Activated CD4-positive, CD25-positive, alpha-beta regulatory T cell treated with anti-CD3 and anti-CD28 coated beads, Interleukin-2, amount 50 U/mL, for 24 hours (primary cell): Measurements from ENCODE around the gene SSTR5.
"Not testable (repeated sequence)": the region's sequence is repeated elsewhere in the genome, so short reads cannot be mapped to it uniquely, and the experiment has no call there.

ENCODE experiments used
- ATAC-seq, 2 donors: fragments of 150-1000 bp; cut with Tn5 transposase; one replicate each; pipeline ENCODE4 v1.10.0; 2021; ENCODE audit warnings: mild to moderate bottlenecking in 1 of 2, moderate library complexity in 1 of 2

SSTR5 gene

GRCh38 chr16:1076801-1077576 is 4.4 kb downstream of the SSTR5 start:
- no peak for ATAC-seq

DNA sequence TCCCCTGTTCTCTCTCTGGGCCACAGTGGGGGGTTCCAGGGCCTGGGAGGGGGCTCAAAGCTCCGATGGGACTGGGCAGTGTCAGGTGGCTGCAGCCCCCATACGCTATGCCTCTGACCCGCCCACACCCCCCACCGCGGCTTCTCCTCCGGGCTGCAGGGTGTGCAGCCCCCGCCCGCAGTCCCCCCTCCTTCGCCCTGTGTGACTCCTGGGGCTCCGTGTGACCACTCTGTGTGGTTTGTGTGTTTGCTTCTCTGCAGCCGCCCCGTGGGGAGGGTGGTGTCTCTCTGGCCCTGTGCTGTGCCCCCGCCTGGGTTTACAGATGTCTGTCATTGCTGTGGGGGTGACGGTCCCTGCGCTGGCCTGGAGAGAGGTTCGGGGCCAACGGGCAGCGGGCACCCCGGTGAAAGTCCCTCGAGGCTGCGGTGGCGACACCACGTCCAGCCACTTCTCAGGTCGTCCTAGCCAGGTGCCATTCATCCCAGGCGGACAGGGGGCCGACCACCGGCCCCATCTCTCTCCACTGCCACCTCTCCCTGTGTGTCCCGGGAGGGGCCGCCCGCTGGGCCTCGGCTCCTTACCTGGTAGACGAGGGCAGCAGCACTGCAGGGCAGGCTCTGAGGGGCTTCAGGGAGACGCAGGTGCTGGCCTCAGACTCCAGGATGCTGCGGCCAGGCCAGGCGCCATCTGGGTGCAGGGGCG is 5.5 kb downstream of the SSTR5 start:
- ATAC-seq: no peak

DNA sequence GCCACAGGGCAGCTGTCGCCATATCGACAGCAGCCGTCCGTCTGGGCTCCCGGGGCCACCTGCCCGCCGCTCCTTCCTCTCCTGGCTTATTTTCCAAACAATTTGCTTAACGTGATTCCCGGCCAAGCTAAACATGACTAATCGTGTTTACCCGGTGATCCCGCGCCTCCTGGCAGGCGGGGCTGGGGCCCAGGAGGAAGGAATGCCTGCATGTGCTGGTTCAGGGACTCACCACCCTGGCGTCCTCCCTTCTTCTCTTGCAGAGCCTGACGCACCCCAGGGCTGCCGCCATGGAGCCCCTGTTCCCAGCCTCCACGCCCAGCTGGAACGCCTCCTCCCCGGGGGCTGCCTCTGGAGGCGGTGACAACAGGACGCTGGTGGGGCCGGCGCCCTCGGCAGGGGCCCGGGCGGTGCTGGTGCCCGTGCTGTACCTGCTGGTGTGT is 6.1 kb downstream of the SSTR5 start:
- ATAC-seq: no peak

DNA sequence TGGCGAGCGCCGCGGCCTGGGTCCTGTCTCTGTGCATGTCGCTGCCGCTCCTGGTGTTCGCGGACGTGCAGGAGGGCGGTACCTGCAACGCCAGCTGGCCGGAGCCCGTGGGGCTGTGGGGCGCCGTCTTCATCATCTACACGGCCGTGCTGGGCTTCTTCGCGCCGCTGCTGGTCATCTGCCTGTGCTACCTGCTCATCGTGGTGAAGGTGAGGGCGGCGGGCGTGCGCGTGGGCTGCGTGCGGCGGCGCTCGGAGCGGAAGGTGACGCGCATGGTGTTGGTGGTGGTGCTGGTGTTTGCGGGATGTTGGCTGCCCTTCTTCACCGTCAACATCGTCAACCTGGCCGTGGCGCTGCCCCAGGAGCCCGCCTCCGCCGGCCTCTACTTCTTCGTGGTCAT is 6.8 kb downstream of the SSTR5 start:
- ATAC-seq: no peak

GRCh38 chr16:1079786-1080525 is 7.4 kb downstream of the SSTR5 start:
- ATAC-seq: no peak

GRCh38 chr16:1080801-1081733 is 8.5 kb downstream of the SSTR5 start:
- ATAC-seq: no peak

GRCh38 chr16:1081734-1082265 is 9.3 kb downstream of the SSTR5 start:
- no peak for ATAC-seq

DNA sequence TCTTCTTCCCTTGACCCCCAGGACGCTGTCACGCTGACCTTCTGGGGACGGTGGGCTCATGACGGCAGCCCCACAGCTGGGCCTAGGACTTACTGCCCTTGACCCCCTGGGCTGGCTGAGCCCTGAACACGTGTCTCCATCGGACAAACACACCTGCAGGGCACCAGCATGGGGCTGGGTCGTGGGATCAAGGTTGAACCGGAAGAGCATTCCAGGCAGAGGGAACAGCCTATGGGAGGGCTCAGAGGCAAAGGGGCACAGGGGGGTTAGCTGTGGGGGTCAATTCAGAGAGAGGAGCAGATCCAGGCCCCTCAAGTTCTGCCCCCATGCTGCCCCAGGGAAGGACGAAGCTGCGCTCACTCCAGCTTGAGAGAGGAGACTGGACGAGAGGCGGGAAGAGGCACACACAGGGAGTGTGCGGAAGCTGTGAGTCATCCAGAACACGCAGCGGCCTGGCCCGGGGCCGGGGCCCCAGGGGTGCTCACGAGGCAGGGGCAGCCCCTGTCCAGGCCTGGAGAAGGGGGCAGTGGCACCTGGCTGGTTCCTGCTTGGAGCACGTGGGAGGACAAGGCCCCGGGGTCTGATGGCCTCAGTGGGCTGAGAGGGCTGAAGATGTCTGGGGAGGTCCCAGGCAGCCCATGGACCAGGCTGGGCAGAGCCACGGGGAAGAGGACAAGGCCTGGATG is 9.9 kb downstream of the SSTR5 start:
- ATAC-seq: no peak

DNA sequence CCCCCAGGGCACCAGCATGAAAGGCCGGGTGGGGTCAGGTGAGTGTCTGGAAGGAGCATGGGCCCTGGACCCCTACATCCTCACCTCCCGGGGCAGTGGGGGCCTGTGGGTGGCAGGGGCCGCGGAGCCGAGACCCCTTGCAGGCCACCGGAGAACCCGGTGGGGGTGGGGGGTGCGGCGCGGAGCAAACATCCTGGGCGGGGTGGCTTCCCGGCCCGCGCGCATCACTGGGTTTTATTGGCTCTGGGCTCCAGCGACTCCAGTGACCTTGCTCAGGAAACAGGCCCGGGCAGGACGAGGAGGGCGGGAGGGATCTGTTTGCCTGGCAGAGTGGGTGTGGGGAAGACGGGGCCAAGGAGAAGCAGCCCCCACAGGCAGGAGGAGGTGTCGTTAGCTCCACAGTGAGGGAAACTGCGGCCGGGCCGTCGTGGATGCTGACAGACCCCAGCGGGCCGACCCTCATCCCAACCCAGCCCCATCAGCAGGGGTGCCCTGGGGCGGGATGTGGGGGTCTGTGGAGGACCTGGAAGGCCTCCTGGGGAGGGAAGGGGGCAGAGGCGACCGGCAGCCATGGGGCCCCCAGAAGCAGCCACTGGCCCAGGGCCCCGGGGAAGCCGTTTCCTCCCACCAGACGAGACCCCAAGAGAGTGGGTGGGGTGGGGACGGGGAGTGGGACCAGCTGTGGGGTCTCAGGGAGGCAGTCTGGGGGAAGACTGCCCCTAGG is 10.6 kb downstream of the SSTR5 start:
- ATAC-seq: no peak

DNA sequence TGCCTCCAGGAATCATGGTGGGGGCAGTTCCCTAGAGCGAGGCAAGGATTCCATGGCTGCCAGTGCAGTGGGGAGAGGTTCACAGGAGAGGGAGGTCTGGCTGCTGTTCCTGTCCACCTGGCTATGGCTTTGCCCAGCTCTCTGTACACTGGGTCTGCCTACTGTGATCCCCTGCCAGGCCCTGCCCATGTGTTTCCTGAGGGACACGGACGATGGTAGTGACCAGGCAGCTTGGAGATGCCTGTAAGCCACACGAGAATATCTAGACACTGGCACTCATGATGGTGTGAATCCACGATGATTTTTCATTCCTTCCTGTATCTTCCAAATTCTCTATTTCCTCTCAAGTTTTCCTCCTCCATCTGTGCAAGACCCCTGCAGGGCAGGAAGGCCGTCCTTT is 12.4 kb downstream of the SSTR5 start:
- ATAC-seq: no peak

DNA sequence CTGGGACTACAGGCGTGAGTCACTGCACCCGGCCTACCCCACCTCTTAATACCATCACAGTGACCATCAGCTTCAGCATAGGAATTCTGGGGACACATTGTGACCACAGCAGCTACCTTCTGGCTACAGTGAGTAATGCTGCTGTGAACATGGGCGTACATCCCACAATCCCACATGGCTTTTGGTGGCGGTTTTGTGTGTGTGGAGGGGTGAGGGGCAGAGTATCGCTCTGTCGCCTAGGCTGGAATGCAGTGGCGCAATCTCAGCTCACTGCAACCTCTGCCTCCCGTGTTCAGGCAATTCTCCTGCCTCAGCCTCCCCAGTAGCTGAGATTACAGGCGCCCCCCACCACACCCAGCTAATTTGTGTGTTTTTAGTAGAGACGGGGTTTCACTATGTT is 13.9 kb downstream of the SSTR5 start:
- ATAC-seq: not testable (repeated sequence)

GRCh38 chr16:1088295-1089170 is 16.0 kb downstream of the SSTR5 start:
- no peak for ATAC-seq

- ATAC-seq: no peak
Observed at GRCh38 chr16:1089439-1089821, 16.9 kb downstream of the SSTR5 start.

DNA sequence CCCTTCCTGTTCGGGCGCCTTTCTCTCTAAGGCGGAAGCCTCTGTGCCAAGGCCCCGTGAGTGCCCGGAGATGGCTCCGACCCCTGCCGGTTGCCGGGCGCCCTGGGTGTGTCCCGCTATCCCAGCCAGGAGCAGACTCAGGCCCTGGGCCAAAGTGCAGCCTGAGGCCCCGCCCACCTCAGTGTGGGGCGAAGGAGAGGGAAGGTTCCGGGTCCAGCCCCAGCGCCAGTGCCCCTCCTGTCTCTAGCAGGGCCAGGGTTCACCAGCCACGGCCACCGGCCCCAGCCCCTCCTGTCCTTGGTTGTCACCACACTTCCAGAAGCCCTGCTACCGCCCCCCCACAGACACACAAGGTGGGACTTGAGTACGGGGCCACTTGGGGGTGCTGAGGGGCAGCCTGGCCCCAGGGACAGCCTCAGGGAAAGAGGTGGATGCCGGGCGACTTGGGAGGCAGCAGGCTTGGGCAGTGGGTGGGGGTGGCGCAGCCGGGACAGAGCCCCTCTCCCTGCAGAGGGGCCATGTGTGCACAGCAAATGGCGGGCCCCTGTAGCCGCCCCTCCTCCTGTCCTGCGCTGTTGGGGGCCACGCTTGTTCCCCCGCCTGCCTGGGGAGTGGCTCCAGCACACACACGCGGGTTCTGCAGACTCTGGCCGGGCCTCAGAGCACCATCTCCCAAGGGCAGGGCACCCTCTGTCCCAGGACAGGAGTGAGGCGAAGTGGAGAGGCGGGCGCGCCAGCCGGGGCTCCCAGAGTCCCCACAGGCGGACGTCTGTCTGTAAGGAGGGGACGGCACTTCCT is 17.5 kb downstream of the SSTR5 start:
- no peak for ATAC-seq

GRCh38 chr16:1090620-1091587 is 18.4 kb downstream of the SSTR5 start:
- ATAC-seq: no peak

GRCh38 chr16:1091992-1092552 is 19.5 kb downstream of the SSTR5 start:
- ATAC-seq: no peak

DNA sequence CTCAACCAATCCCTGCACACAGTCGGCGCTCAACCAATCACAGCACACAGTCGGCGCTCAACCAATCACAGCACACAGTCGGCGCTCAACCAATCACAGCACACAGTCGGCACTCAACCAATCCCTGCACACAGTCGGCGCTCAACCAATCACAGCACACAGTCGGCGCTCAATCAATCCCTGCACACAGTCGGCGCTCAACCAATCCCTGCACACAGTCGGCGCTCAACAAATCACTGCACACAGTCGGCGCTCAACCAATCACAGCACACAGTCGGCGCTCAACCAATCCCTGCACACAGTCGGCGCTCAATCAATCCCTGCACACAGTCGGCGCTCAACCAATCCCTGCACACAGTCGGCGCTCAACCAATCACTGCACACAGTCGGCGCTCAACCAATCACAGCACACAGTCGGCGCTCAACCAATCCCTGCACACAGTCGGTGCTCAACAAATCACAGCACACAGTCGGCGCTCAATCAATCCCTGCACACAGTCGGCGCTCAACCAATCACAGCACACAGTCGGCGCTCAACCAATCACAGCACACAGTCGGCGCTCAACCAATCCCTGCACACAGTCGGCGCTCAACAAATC is 20.2 kb downstream of the SSTR5 start:
- ATAC-seq: not testable (repeated sequence)
